Adrenal gland (tissue), 12 donors: ENCODE results near the gene CNP. TPM values are rescaled to one million over a fixed set of nuclear protein-coding genes. Genes with fewer than 3 reads are reported as not detected.

ENCODE experiments used
- DNase-seq, 7 donors: peaks; one replicate each; pipeline ENCODE4 v3.0.0-alpha.2; 2019 to 2020
- H3K27ac ChIP-seq, 5 donors: fragments of 200-600 bp; sonication (generic) in 4 of 5; 1 replicate in 3 of 5; 2 replicates in 2 of 5; pipeline versions ENCODE4 v1.5.1 to v1.8.0; 2016 to 2020; ENCODE audit warnings: mild to moderate bottlenecking in 1 of 5
- H3K27me3 ChIP-seq: fragments of 200-600 bp; 2 replicates; pipeline ENCODE4 v1.8.0; 2021
- H3K36me3 ChIP-seq, 2 donors: fragments of 200-600 bp; replicated peaks in 1 of 2; 1 replicate in 1 of 2; 2 replicates in 1 of 2; pipeline versions ENCODE4 v1.5.1 to v1.8.0; 2018 to 2022
- H3K4me1 ChIP-seq, 2 donors: fragments of 200-600 bp; replicated peaks in 1 of 2; 1 replicate in 1 of 2; 2 replicates in 1 of 2; pipeline versions ENCODE4 v1.5.1 to v1.8.0; 2018 to 2021
- H3K4me3 ChIP-seq, 4 donors: fragments of 200-600 bp; sonication (generic) in 3 of 4; one replicate each; pipeline ENCODE4 v1.5.1; 2016 to 2018
- H3K9me3 ChIP-seq, 3 donors: fragments of 200-600 bp; sonication (generic) in 1 of 3; replicated peaks in 1 of 3; 1 replicate in 2 of 3; 2 replicates in 1 of 3; pipeline versions ENCODE4 v1.5.1 to v1.8.0; 2016 to 2021
- CTCF ChIP-seq, 6 experiments: fragments of 450-650 bp in 4 of 6; fragments of 200-600 bp in 2 of 6; sonication (generic) in 1 of 6; IDR thresholded peaks; 1 replicate in 5 of 6; 2 replicates in 1 of 6; pipeline versions ENCODE4 v1.5.1 to v1.8.0; 2016 to 2021; ENCODE audit warnings: antibody characterized with exemption in 6 of 6, mild to moderate bottlenecking in 2 of 6, moderate library complexity in 1 of 6
- POLR2A ChIP-seq, 2 donors: fragments of 450-650 bp; IDR thresholded peaks; one replicate each; pipeline ENCODE4 v1.6.1; 2017; ENCODE audit warnings: antibody characterized with exemption in 2 of 2, mild to moderate bottlenecking in 2 of 2, moderate library complexity in 1 of 2
- WGBS, 4 donors: extraction: QIAGEN DNeasy Blood & Tissue Kit in 2 of 4; methylation state at CpG; one replicate each; pipeline versions ENCODE4 v1.1.5 to v1.1.7; 2013 to 2017; 5-methylcytosine and 5-hydroxymethylcytosine counted together
- intact Hi-C, 2 donors: fragments of 100-400 bp; cut with DNase I; formaldehyde crosslinking; loops; one replicate each; pipeline versions ENCODE4 v1.14.1 to v1.15.0; 2022 to 2023
- polyA plus RNA-seq, 3 donors: library from polyadenylated mRNA; stranded (reverse); fragments of 200-250 nt in 2 of 3; fragments of 350-450 nt in 1 of 3; fragmentation: Illumina TruSeq in 1 of 3; extraction: RNeasy Lipid Tissue Mini Kit (QIAGEN cat#74804) in 1 of 3; gene quantifications; one replicate each; pipeline ENCODE4 v1.2.3, GENCODE V29; 2013 to 2014
- total RNA-seq, 9 donors: library from RNA; depleted of rRNA in 4 of 9; stranded (reverse); fragments of >200 nt in 4 of 9; fragments of 120-200 nt in 1 of 9; fragmentation: NEBNext Ultra II Directional in 1 of 9; extraction: Animal tissue kit (Norgen Biotek cat#: 25700) in 1 of 9; gene quantifications; one replicate each; pipeline versions ENCODE4 v1.1.0 to v1.2.4, GENCODE V29; 2013 to 2023
- donor health status: healthy with polysubstance abuse.
- donor health status: Bipolar disorder and iron deficiency.
- donor health status: DM: yes; HTN: yes; CAD: no.
- donor health status: DM: no; HTN: no; CAD: no.
- donor health status: DM: no; HTN: no; CAD: no.
- donor health status: DM: yes; HTN: yes; CAD: no.

The CNP gene
- total and polyA plus RNA-seq, 12 donors, result 27.9 to 78.5 (median 66.9) TPM

GRCh38 chr17:41992576-41992975 lies 26.0 kb downstream of the CNP start:
- no peaks in the 10 kb centered on the region for H3K9me3 ChIP-seq
- H3K27me3 ChIP-seq, result no peaks in the 10 kb centered on the region
- no peak overlapping the region for H3K4me3 ChIP-seq
- DNase-seq, result no peak
- H3K36me3 ChIP-seq, result peaks cover 0 to 98% of the 10 kb centered on the region in 2 donors
- H3K4me1 ChIP-seq, result no peaks in the 10 kb centered on the region
- H3K27ac ChIP-seq, result no peak overlapping the region
- WGBS, 4 donors, result 43 to 63% (median 61%) methylated on average over 3 of the region's 3 CpGs
- TF ChIP-seq CTCF (IDR thresholded peaks at IDR 0.05), result no peak
- no peak for TF ChIP-seq POLR2A (IDR thresholded peaks at IDR 0.05)
- intact Hi-C loops, result no loop called here

GRCh38 chr17:41996855-41997164 lies 30.2 kb downstream of the CNP start:
- H3K27ac ChIP-seq, result no peak overlapping the region

GRCh38 chr17:41998497-41998896 lies 31.9 kb downstream of the CNP start:
- H3K4me3 ChIP-seq, result no peak overlapping the region
- no peak for TF ChIP-seq CTCF (IDR thresholded peaks at IDR 0.05)
- 39 to 67% (median 46%) methylated on average over 2 of the region's 2 CpGs for WGBS, 4 donors
- no peak overlapping the region for H3K27ac ChIP-seq
- H3K27me3 ChIP-seq, result no peaks in the 10 kb centered on the region
- intact Hi-C loops, result no loop called here
- no peaks in the 10 kb centered on the region for H3K9me3 ChIP-seq
- peaks cover 0 to 81% of the 10 kb centered on the region in 2 donors for H3K36me3 ChIP-seq
- peaks cover 0 to 21% of the 10 kb centered on the region in 2 donors for H3K4me1 ChIP-seq
- no peak for DNase-seq

More at GRCh38 chr17:41996855-41997164, 30.2 kb downstream of the CNP start:
- no peaks in the 10 kb centered on the region for H3K27me3 ChIP-seq
- peaks cover 0 to 10% of the 10 kb centered on the region in 2 donors for H3K4me1 ChIP-seq
- peaks cover 0 to 91% of the 10 kb centered on the region in 2 donors for H3K36me3 ChIP-seq
- intact Hi-C loops, result no loop called here
- TF ChIP-seq CTCF (IDR thresholded peaks at IDR 0.05) (no peak), POLR2A (IDR thresholded peaks at IDR 0.05) (no peak)
- WGBS, 4 donors, result 77 to 89% (median 82%) methylated on average over 2 of the region's 2 CpGs
- H3K4me3 ChIP-seq, result no peak overlapping the region
- DNase-seq, result no peak
- no peaks in the 10 kb centered on the region for H3K9me3 ChIP-seq

GRCh38 chr17:42000413-42001133 lies 34.0 kb downstream of the CNP start:
- Histone ChIP-seq H3K27me3 (no peaks in the 10 kb centered on the region), H3K4me3 (no peak overlapping the region), H3K4me1 (peaks cover 0 to 35% of the 10 kb centered on the region in 2 donors), H3K9me3 (no peaks in the 10 kb centered on the region), H3K36me3 (peaks cover 0 to 62% of the 10 kb centered on the region in 2 donors), H3K27ac (peak overlapping the region in 2 of 5 donors; percentile 8 to 56)
- TF ChIP-seq POLR2A (IDR thresholded peaks at IDR 0.05) (no peak), CTCF (IDR thresholded peaks at IDR 0.05) (no peak)
- intact Hi-C loops, result no loop called here
- DNase-seq, result no peak
- 75 to 87% (median 85%) methylated on average over 3 of the region's 3 CpGs for WGBS, 4 donors
